BJ (cell line): ENCODE measurements around the gene FNDC3B. TPM values are rescaled to one million over a fixed set of nuclear protein-coding genes. Genes with fewer than 3 reads are reported as not detected.

ENCODE experiments used
- CTCF ChIA-PET: fragments of 350-600 bp; formaldehyde crosslinking; extraction: SDS; loops from one replicate; lab custom pipeline; 2021; ENCODE audit warnings: antibody characterized with exemption, inconsistent platforms; lab: Yijun Ruan, JAX
- POLR2A ChIA-PET: fragments of 300-600 bp; sonication (Branson Sonifier 250); formaldehyde crosslinking; extraction: SDS; loops from one replicate; lab custom pipeline; 2021; ENCODE audit warnings: antibody characterized with exemption; lab: Charles Lee
- DNase-seq: peaks from one replicate; pipeline ENCODE4 v3.0.0-alpha.2; 2011; ENCODE audit warnings: low read depth
- H3K27me3 ChIP-seq: 2 replicates; pipeline ENCODE4 v1.6.0; 2011; ENCODE audit warnings: low read length; ENCODE audit not compliant: control insufficient read depth, insufficient read depth
- H3K36me3 ChIP-seq: 2 replicates; pipeline ENCODE4 v1.5.1; 2011; ENCODE audit warnings: low read length; ENCODE audit not compliant: control insufficient read depth, insufficient read depth
- H3K4me3 ChIP-seq: 2 replicates; pipeline ENCODE4 v1.5.1; 2011; ENCODE audit warnings: low read depth, mild to moderate bottlenecking, control low read depth, low read length
- polyA plus RNA-seq: library from polyadenylated mRNA; depleted of rRNA; stranded (reverse); fragments of >200 nt; gene quantifications from 2 replicates; pipeline ENCODE4 v1.2.3, GENCODE V29; 2011
- TF ChIP-seq, protein P1 (sequence below): IDR thresholded peaks from 2 replicates; pipeline ENCODE4 v1.5.1; 2011; ENCODE audit warnings: low read depth, mild to moderate bottlenecking, control low read depth, inconsistent platforms, low read length, moderate library complexity; ENCODE audit not compliant: insufficient read depth

FNDC3B gene
- polyA plus RNA-seq, 1 experiment: 28.6 TPM

DNA sequence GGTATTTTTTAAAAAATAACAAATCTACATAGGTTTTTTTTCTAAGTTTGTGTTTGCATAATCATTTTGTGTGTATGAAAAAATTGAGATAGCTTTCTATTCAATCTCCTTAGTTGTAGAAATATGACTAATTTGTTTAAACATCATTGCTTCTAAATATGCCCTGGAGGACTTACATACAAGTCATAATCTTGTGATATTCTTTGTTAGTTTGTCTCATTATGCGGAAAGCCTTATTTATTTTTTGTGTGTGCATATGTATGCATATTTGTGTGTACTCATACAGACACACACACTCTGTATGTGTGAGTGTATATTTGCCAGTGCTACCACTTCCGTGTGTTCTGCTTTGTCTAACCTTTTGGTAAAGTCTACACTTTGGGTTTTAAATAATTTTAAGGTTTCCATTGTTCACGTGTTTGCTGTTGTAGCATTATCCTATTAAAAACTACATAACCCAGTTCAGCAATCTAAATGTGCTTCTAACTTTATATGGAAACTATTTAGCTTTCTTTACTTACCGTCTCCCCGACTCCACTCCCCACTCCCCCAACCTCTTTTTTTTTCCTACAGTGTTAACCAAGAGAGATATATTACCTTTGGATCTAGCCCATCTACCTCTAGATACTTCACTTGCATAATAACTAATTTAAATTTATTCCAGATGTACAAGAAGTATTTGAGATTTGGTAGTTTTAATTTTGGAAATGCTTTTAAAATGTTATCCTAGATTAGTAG, 111.7 kb downstream of the FNDC3B start:
- Histone ChIP-seq H3K27me3 (no peaks in the 10 kb centered on the region), H3K36me3 (no peaks in the 10 kb centered on the region; the same call in 1 of the 2 replicates), H3K4me3 (no peak overlapping the region)
- CTCF ChIA-PET: interaction anchor here (0.6 kb wide), 1 partner anchor 502 kb away, joined by 3 read pairs; no protein-coding TSS in a partner anchor
- TF ChIP-seq, protein P1, sequence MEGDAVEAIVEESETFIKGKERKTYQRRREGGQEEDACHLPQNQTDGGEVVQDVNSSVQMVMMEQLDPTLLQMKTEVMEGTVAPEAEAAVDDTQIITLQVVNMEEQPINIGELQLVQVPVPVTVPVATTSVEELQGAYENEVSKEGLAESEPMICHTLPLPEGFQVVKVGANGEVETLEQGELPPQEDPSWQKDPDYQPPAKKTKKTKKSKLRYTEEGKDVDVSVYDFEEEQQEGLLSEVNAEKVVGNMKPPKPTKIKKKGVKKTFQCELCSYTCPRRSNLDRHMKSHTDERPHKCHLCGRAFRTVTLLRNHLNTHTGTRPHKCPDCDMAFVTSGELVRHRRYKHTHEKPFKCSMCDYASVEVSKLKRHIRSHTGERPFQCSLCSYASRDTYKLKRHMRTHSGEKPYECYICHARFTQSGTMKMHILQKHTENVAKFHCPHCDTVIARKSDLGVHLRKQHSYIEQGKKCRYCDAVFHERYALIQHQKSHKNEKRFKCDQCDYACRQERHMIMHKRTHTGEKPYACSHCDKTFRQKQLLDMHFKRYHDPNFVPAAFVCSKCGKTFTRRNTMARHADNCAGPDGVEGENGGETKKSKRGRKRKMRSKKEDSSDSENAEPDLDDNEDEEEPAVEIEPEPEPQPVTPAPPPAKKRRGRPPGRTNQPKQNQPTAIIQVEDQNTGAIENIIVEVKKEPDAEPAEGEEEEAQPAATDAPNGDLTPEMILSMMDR: no peak
- no peak for DNase-seq
- POLR2A ChIA-PET: interaction anchor here (0.7 kb wide), 1 partner anchor 691 kb away, joined by 4 read pairs; the partner anchor contains the start of gene TNIK

DNA sequence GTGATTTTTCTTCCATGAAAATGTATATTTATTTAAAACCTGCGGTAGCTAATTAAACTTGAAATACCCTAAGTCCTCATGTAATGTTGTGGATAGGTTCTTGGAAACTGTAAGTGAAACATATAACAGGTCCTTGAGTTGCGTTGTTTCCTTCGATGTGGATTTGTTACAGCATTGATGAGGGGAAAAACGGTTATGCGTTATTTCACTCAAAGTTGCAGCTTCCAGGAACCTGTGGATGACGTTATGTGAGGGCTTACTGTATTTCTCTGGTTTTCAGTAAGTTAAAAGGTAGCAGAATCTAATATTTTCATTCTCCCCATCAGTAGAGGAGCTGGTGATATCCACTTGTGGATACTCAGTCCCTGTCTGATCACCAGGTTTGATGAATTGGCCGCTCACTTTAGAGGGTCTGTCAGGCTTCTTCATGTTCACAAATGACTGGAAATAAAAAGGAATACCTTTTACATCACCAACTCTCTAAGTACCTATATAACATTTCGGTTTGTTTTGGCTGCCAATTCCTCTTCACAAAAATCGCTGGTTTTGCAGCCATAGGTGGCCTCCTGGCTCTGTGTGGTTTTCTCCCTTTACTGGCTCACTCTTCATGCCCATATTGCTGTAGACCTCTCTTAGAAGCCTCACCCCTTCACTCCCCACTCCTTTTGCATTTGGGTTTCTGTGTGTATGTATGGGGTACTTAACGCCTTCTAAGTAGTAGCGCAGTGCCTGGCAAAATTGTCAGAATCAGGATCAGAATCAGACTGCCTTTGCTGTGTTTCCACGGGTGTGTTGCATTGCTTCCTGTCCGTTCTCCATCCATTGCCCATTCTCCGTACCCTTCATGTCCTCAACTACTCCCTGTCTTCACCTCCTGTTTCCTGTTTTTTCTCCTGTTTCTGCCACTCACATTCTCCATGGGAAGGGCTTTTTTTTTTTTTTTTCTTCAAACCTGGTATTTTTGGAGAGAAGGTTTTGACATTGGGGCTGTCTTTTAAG, 112.6 kb downstream of the FNDC3B start:
- H3K27me3 ChIP-seq: no peaks in the 10 kb centered on the region
- DNase-seq: no peak
- H3K4me3 ChIP-seq: no peak overlapping the region
- no peaks in the 10 kb centered on the region; the same call in 1 of the 2 replicates for H3K36me3 ChIP-seq
- POLR2A ChIA-PET: interaction anchor here (0.7 kb wide), 1 partner anchor 692 kb away, joined by 4 read pairs; the partner anchor contains the start of gene TNIK
- TF ChIP-seq, protein P1: no peak
- CTCF ChIA-PET: no interaction called here

DNA sequence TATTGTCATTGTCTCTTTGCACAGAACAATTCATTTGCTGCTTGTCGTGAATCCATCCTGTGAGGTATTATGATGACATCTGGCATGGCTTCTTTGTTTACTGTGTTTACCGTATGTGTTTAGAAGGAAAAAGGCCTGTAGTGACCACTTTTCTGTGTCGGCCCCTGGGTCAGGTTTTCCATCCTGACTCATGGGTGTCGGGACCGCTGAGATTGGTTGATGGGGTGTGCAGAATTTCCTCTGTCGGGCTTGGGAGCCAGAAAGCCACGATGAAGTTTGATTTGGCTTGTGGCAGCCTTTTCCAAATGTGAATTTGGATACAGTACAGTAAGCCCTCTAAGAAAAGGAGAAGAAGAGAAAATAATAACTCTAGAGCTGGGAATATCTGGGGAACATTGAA, 113.5 kb downstream of the FNDC3B start:
- POLR2A ChIA-PET: no interaction called here
- no peaks in the 10 kb centered on the region for H3K27me3 ChIP-seq
- DNase-seq: no peak
- TF ChIP-seq, protein P1: no peak
- no peaks in the 10 kb centered on the region; the same call in 1 of the 2 replicates for H3K36me3 ChIP-seq
- CTCF ChIA-PET: no interaction called here
- no peak overlapping the region for H3K4me3 ChIP-seq

DNA sequence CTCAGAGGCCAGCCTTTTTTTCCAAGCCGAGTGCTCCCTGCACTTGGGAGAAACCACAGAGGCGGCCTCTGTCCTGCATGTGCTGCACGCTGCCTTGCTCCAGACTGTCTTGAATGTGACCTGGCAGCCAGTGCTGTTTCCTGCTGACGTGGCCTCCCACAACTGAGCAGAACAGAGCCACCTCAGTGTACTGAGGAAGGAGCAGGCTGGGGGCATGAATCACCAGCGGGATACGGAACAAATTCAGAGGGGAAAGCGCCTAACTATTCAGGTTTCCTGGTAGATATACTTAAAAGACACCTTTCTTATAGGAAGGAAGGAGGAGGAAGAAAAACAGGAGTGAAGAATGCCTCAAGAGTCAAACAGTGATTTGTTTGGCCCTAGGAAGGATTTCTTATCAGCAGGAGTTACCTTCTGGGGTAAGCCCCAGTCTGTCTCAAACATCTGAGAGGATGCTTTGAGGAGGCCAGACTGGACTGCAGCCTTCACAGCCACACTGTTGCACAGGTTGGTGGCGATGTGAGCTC, 114.0 kb downstream of the FNDC3B start:
- Histone ChIP-seq H3K4me3 (no peak overlapping the region), H3K27me3 (no peaks in the 10 kb centered on the region), H3K36me3 (no peaks in the 10 kb centered on the region; the same call in 1 of the 2 replicates)
- POLR2A ChIA-PET: no interaction called here
- TF ChIP-seq, protein P1: no peak
- DNase-seq: peak; percentile 93
- CTCF ChIA-PET: interaction anchor here (0.7 kb wide), 3 partner anchors 16 to 55 kb away, joined by 3 read pairs; no protein-coding TSS in a partner anchor
